SJCRH30 (cell line): ENCODE data around the gene ZFP64. TPM values are rescaled to one million over a fixed set of nuclear protein-coding genes. Genes with fewer than 3 reads are reported as not detected.
"Not testable (repeated sequence)": the region's sequence is repeated elsewhere in the genome, so short reads cannot be mapped to it uniquely, and the experiment has no call there.

Source experiments
- DNase-seq, 2 experiments: peaks; one replicate each; pipeline ENCODE4 v3.0.0-alpha.2; 2015 to 2020
- H3K27ac ChIP-seq: fragments of 250-450 bp; sonication (Bioruptor Pico); 2 replicates; pipeline ENCODE4 v1.5.1; 2020; ENCODE audit warnings: mild to moderate bottlenecking, moderate library complexity
- H3K27me3 ChIP-seq: fragments of 250-450 bp; sonication (Bioruptor Pico); 2 replicates; pipeline ENCODE4 v1.5.1; 2020; ENCODE audit warnings: mild to moderate bottlenecking, moderate library complexity
- H3K36me3 ChIP-seq: fragments of 250-450 bp; sonication (Bioruptor Pico); 2 replicates; pipeline ENCODE4 v1.5.1; 2020; ENCODE audit warnings: mild to moderate bottlenecking, moderate library complexity
- H3K4me1 ChIP-seq: fragments of 250-450 bp; sonication (Bioruptor Pico); 2 replicates; pipeline ENCODE4 v1.5.1; 2020; ENCODE audit warnings: mild to moderate bottlenecking, moderate library complexity
- H3K4me3 ChIP-seq: fragments of 250-450 bp; sonication (Bioruptor Pico); 2 replicates; pipeline ENCODE4 v1.5.1; 2020; ENCODE audit warnings: mild to moderate bottlenecking, moderate library complexity
- H3K9me3 ChIP-seq: fragments of 250-450 bp; sonication (Bioruptor Pico); replicated peaks from 2 replicates; pipeline ENCODE4 v1.5.1; 2020; ENCODE audit warnings: mild to moderate bottlenecking, moderate library complexity
- total RNA-seq: library from RNA; depleted of rRNA; stranded (reverse); fragments of >200 nt; shearing (Covaris generic); gene quantifications from 2 replicates; pipeline ENCODE4 v1.2.3, GENCODE V29; 2014; rRNA removed

The ZFP64 gene
- 8.9 and 9.5 TPM in 2 replicates for total RNA-seq

DNA sequence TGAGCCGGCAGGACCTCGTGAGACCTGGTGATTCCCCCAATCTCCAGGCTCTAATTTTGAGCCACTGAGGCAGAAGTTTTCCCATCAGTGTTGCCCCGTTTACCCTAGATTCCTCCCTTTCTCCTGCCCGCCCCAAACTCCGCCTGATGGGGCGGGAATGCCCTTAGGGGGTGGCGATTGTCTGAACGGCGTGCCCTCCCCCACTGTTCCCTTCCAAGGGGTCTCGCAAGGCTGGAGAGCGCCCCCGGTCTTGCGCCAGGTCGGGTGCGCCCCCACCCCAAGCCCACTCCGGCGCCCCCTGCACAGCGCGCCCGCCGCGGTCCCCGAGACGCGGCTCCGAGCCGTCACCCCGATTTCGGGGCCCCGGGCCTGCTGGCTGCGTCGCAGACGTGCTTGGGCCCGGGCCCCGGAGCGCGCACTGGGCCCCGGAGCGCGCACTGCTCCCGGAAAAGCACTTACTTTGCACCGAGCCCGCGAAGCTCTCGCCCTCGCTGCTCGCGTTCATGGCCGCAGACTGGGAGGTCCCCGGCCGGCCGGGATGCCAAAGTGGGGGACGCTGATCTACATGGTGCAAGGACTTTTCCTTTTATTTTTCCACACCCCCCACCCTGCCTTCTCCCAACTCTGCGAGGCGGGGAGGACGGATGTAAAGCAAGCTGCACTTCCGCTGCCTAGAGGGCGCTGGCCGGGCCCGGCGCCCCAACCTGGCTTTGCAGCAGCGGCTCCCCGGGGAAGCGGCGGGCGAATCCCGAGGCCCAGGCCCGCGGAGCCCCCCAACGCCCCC, at the start of gene ZFP64:
Gene ZFP64 (minus strand): TSS at position 648 of the 784 bp plus-strand sequence. CDS start 143 bp downstream, at position 505.
- Histone ChIP-seq H3K36me3 (no peaks in the 10 kb centered on the region), H3K4me1 (0 out of 2 replicates have a peak, but pooled peaks cover 2% of the 10 kb centered on the region), H3K9me3 (no peaks in the 10 kb centered on the region), H3K27ac (peak within 1 kb of the TSS; percentile 49), H3K4me3 (peak within 1 kb of the TSS; percentile 87), H3K27me3 (no peaks in the 10 kb centered on the region)
- peak; percentile 79 to 83 for DNase-seq

- no peak for DNase-seq
- Histone ChIP-seq H3K9me3 (no peaks in the 10 kb centered on the region), H3K27me3 (no peaks in the 10 kb centered on the region), H3K4me3 (no peak overlapping the region), H3K4me1 (no peaks in the 10 kb centered on the region), H3K27ac (no peak overlapping the region), H3K36me3 (no peaks in the 10 kb centered on the region)
Observed at GRCh38 chr20:52240802-52241201, 49.2 kb upstream of the ZFP64 start.

GRCh38 chr20:52239102-52239501, 47.5 kb upstream of the ZFP64 start:
- Histone ChIP-seq H3K27me3 (no peaks in the 10 kb centered on the region), H3K4me3 (no peak overlapping the region), H3K4me1 (no peaks in the 10 kb centered on the region), H3K27ac (no peak overlapping the region), H3K36me3 (no peaks in the 10 kb centered on the region), H3K9me3 (no peaks in the 10 kb centered on the region)
- no peak for DNase-seq

- H3K4me1 ChIP-seq: no peaks in the 10 kb centered on the region
- H3K9me3 ChIP-seq: no peaks in the 10 kb centered on the region
- H3K4me3 ChIP-seq: no peak overlapping the region
- H3K36me3 ChIP-seq: no peaks in the 10 kb centered on the region
- DNase-seq: no peak
- no peaks in the 10 kb centered on the region; the same call in 1 of the 2 replicates for H3K27me3 ChIP-seq
- H3K27ac ChIP-seq: no peak overlapping the region
Observed at GRCh38 chr20:52236292-52236691, 44.7 kb upstream of the ZFP64 start.

DNA sequence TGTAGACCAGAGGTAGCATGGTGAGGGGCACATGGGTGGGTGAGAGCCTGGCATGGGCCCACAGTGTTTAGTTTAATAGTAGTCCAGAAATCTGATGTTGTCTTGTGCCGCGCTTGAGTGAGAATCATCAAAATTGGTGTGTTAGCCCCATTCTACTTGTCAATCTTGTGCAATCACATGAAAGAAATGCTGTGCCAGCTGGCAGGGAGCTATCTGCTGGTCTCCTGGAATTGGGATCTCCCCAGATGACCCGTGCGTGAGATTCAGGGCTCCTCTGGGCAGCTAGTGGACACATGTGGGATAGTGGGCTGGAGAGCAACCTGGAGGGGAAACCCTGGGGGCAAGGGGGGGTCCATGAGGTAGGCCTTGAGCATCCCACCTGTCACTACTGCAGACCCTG, 43.5 kb upstream of the ZFP64 start:
- no peaks in the 10 kb centered on the region for H3K4me1 ChIP-seq
- no peak overlapping the region for H3K27ac ChIP-seq
- H3K9me3 ChIP-seq: no peaks in the 10 kb centered on the region
- peaks cover under 1% of the 10 kb centered on the region; the same call in 1 of the 2 replicates for H3K27me3 ChIP-seq
- H3K36me3 ChIP-seq: no peaks in the 10 kb centered on the region
- DNase-seq: no peak
- no peak overlapping the region for H3K4me3 ChIP-seq

GRCh38 chr20:52234302-52235045, 42.9 kb upstream of the ZFP64 start:
- Histone ChIP-seq H3K4me3 (no peak overlapping the region), H3K27me3 (peaks cover 7% of the 10 kb centered on the region; the same call in 1 of the 2 replicates), H3K27ac (no peak overlapping the region), H3K4me1 (no peaks in the 10 kb centered on the region), H3K36me3 (no peaks in the 10 kb centered on the region), H3K9me3 (no peaks in the 10 kb centered on the region)
- DNase-seq: no peak

DNA sequence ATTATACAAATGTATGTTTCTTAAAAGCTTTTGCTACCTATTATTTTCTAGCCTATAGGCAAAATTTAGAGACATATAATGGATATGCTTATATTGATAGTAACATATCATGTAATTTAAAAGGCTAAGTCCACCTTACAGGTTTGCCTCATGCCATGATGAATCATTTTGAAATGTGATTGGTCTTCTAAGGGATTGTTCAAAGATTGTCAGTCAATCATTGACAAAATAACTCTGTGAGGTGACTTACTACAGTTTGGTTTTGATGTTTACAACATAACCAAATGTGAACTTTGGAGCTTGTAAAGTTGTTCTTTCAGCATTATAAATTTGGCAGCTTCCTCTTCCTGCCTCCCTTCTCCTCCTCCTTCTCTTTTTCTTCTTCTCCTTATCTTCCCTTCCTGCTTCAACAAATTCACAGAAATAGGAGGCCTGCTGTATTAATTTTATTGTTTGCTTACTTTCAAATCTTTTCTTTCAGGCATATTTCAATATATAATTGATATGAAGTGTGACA, 39.7 kb upstream of the ZFP64 start:
- H3K27ac ChIP-seq: no peak overlapping the region
- H3K9me3 ChIP-seq: no peaks in the 10 kb centered on the region

GRCh38 chr20:52230409-52230808, 38.8 kb upstream of the ZFP64 start:
- Histone ChIP-seq H3K36me3 (no peaks in the 10 kb centered on the region), H3K9me3 (no peaks in the 10 kb centered on the region), H3K27me3 (peaks cover 8% of the 10 kb centered on the region; the same call in 1 of the 2 replicates), H3K27ac (no peak overlapping the region), H3K4me1 (no peaks in the 10 kb centered on the region), H3K4me3 (no peak overlapping the region)
- DNase-seq: peak in 1 of 2 experiments; percentile 39

More for the DNA sequence above, 39.7 kb upstream of the ZFP64 start:
- Histone ChIP-seq H3K4me3 (no peak overlapping the region), H3K27me3 (peaks cover 8% of the 10 kb centered on the region; the same call in 1 of the 2 replicates), H3K36me3 (no peaks in the 10 kb centered on the region), H3K4me1 (no peaks in the 10 kb centered on the region)
- no peak for DNase-seq

GRCh38 chr20:52229346-52229745, 37.8 kb upstream of the ZFP64 start:
- not testable (repeated sequence) for DNase-seq, H3K4me3 ChIP-seq, H3K27ac ChIP-seq, H3K36me3 ChIP-seq, H3K4me1 ChIP-seq, H3K27me3 ChIP-seq, H3K9me3 ChIP-seq

DNA sequence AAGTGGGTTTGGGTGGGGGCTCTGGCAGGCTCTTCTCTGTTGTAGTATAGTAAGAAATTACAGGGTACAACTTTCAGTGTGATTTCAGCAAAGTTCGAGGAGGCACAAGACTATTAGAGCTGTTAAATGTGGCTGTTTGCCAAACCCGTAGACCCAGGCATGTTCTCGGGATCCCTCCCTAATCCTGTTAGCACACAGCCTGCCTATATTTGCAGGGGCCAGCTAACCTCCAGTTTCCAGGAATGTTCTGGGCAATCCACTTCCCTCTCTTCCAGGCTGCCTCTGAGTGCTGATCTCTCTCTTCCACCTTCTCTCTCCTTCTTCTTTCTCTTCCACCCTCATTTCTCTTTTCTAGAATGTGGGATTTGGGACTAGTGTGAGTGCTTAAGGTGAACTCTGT, 34.8 kb upstream of the ZFP64 start:
- DNase-seq: peak in 1 of 2 experiments; percentile 28
- Histone ChIP-seq H3K4me1 (no peaks in the 10 kb centered on the region), H3K9me3 (no peaks in the 10 kb centered on the region; the same call in 1 of the 2 replicates), H3K27ac (no peak overlapping the region), H3K27me3 (peaks cover 11% of the 10 kb centered on the region), H3K4me3 (no peak overlapping the region), H3K36me3 (no peaks in the 10 kb centered on the region)

- Histone ChIP-seq H3K9me3 (no peaks in the 10 kb centered on the region; the same call in 1 of the 2 replicates), H3K4me1 (no peaks in the 10 kb centered on the region), H3K4me3 (no peak overlapping the region), H3K36me3 (no peaks in the 10 kb centered on the region), H3K27me3 (peaks cover 9% of the 10 kb centered on the region; the same call in 1 of the 2 replicates), H3K27ac (no peak overlapping the region)
- DNase-seq: no peak
Observed at GRCh38 chr20:52224920-52225319, 33.3 kb upstream of the ZFP64 start.

DNA sequence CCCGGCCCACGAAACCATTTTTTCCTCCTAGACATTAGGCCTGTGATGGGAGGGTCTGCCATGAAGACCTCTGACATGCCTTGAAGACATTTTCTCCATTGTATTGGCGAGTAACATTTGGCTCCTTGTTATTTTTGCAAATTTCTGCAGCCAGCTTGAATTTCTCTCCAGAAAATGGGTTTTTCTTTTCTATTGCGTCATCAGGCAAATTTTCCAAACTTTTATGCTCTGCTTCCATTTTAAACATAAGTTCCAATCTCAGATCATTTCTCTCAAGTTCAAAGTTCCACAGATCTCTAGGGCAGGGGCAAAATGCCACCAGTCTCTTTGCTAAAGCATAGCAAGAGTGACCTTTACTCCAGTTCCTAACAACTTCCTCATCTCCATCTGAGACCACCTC, 29.8 kb upstream of the ZFP64 start:
- not testable (repeated sequence) for H3K27me3 ChIP-seq, H3K4me1 ChIP-seq, H3K36me3 ChIP-seq, H3K27ac ChIP-seq, H3K4me3 ChIP-seq, DNase-seq, H3K9me3 ChIP-seq

- H3K4me1 ChIP-seq, H3K4me3 ChIP-seq, DNase-seq, H3K36me3 ChIP-seq, H3K27me3 ChIP-seq, H3K27ac ChIP-seq, H3K9me3 ChIP-seq: not testable (repeated sequence)
Observed at GRCh38 chr20:52220891-52221290, 29.3 kb upstream of the ZFP64 start.

DNA sequence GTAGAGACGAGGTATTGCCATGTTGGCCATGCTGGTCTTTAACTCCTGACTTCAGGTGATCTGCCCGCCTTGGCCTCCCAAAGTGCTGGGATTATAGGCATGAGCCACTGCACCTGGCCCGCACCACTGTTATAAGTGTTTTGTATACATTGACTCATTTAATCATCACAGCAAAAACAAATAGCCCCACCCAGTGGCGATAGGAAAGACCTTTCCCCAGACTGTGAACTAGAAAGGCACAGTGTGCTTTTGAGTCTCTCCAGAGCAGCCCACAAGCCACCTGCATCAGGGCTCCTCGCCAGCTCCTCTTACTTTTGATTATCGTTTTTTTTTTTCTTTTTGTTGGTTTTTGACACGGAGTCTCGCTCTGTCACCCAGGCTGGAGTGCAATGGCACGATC, 27.9 kb upstream of the ZFP64 start:
- peak in 1 of 2 experiments; percentile 48 for DNase-seq
- H3K27me3 ChIP-seq: peaks cover 3% of the 10 kb centered on the region; the same call in 1 of the 2 replicates
- H3K27ac ChIP-seq: no peak overlapping the region
- no peak overlapping the region for H3K4me3 ChIP-seq
- H3K9me3 ChIP-seq: no peaks in the 10 kb centered on the region; the same call in 1 of the 2 replicates
- H3K4me1 ChIP-seq: no peaks in the 10 kb centered on the region
- no peaks in the 10 kb centered on the region for H3K36me3 ChIP-seq
